GM18508 (cell line): Measurements from ENCODE around the gene TRPC4.

ENCODE experiments used
- ATAC-seq: cut with Tn5 transposase; IDR thresholded peaks from one replicate; pipeline ENCODE4 v1.9.1; 2021; ENCODE audit warnings: moderate number of reproducible peaks; ENCODE audit not compliant: insufficient read depth, unreplicated experiment

The TRPC4 gene

DNA sequence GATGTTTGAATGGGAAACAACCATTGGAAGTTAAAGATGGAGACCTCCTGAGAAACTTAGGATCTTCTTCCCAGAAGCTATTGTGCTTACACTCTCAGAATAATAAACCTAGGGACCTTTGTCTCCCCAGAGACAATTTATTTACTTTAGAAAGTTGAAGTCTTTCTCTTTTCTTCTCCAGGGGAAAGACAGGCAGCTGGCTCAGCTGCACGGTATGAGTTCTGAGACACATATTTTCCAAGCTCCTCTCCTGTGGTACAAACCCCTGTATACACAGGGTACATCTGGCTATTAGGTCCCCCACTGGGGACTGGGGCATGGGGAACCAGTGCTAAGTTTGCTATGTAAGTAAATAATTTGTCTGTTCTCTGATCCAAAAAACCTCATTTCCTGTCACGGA, 203.5 kb downstream of the TRPC4 start:
- no peak for ATAC-seq

DNA sequence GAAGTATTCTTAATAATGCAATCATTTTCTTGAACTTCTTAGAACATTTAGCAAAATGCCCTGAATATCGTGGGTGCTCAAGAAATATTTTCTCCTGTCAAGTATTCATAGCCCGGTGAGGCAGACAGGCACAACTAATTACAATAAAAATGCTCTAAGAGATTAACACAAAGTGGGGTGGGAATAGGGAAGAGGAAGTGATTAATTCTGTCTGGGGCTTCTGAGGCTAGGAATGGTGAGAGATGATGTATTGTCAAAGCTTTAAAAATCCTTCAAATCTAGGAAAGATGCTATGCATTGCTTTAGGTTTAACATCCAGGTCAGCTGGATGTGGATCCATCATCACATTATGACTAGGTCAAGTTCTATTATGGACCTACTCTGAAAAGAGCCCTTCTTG, 204.2 kb downstream of the TRPC4 start:
- ATAC-seq = no peak

DNA sequence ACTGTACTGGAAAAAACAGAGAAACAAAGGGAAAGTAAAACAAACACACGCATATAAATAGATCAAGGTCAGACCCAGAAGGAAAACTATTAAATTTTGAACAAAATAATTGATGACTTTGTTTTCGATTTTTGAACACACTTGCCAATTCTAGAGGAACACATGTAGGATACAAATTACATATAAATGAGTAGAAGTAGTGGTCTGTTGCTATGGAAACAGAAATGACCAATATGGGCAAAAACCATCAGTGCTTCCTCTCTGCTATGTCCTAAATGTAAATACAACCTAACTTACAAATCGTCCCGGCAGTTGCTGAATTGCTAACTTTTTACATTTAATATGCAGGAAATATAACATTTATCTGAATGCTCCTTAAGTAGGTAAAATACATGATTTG, 205.8 kb downstream of the TRPC4 start:
- no peak for ATAC-seq

DNA sequence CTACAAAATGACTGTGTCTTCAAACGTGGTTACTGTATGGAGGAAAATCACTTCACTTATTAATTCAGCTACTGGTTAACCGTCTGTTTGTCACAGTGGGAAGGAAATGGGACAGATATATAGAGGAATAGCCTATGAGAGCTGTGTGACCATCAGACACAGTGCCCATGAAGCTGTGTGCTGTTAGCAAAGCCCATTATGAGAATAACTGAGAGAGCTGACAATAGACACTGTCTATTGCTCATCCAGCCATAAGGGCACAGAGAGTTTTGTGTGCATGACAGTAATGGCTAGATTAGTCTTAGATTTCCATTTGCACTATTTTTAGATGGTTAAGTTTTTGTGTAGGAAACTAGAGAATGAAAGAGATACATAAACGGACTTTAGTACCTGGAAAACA, 206.9 kb downstream of the TRPC4 start:
- no peak for ATAC-seq

DNA sequence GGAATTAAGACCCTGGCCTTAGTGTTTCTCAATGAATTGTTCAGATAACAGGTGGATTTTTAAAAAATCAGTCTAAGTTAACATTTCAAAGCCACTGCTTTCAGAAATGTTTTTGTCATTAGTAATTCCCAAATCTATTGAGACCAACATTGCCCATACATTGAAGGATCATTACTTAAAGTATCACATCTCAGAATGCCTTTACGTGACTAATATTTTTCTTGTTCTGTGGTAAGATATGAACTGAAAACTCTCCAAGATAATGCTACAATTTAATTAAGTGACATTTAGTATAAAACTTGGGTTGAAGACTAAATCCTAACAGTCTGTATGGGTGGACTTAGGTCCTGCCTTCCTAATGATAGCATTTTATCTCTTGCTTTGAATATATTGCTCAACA, 211.6 kb downstream of the TRPC4 start:
- ATAC-seq = no peak

DNA sequence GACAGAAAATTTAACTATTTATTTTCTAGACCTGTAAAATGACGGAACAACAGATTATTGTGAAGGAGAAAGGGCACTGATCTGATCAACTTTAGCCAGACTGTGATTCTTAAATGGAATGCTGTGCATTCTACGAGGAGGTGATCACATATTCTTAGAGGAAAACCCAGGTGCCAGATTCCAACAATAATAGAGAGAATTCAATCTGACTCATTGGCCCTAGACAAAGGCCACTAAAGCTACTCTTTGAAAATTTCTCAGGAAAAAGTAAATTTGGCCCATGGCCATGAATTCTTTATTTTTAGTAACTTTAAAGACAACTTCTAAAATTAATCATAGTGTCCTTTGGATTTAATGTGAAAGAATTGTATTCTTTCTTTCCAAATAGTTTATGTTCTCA, 212.4 kb downstream of the TRPC4 start:
- no peak for ATAC-seq

DNA sequence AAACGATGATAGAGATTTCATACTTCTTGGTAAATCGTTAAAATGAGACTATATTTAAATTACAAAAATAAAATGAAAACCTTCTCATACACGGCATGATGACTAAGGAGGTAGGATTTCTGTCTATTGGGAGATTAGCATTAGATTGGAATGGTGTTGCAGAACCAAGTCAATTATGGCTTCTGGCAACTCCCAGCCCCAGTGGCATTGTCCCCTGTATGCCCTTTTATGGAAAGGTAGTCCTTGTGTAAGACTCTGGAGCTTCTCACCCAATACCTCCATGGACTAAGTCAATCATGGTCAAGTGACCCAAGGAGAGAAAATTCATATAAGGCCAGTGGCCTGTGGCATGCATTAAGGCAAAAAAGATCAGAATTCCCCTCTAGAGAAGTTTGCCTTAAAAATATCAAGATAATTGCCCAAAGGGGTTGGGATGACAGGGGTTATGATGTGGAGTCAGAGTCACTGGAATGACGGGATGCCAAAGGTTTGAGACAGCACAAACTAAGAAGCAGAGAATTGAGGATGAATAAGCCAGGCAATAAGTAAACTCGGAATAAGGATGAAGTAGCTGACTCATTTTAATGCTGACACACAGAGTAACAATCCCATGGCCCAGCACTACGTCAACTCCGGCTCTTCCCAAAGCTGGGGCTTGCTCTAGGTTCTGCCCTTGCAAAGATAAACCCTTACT, 213.2 kb downstream of the TRPC4 start:
- no peak for ATAC-seq

DNA sequence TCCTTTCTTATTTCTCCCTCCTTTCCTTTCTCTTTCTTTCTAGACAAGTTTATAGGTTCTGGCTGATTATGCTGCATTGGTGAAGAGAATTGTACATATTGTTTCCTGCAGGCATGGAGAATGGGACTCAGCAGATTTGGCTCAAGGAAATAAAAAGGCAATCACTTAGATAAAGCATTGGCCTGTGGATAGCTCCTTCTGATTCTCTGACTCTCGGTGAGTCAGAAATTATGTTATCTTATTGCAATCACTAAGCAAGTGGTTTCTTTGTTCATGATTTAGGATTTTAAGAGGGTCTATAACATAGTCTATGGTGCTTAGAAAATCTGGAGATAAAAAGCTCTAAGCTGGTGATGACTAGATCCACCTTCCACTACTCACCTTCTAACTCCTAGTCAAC, 217.0 kb downstream of the TRPC4 start:
- ATAC-seq = no peak

DNA sequence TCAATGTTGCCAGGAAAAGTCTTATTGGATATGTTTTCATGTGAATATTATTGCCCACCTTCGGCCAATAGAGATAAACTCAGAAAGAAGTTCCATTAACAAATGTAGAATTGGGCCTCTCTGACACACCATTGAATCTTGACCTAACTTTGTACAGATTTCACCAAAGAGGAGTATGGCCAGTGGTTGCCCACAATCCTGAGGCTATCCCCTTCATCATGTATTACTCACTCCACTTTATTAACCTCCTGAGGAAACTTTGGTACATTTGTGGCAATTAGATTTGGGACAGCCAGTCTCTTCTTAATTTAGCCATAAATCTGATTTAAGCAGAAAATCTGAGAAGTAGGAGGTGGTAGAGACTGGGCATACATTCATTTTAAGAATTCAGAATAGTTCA, 217.7 kb downstream of the TRPC4 start:
- no peak for ATAC-seq

DNA sequence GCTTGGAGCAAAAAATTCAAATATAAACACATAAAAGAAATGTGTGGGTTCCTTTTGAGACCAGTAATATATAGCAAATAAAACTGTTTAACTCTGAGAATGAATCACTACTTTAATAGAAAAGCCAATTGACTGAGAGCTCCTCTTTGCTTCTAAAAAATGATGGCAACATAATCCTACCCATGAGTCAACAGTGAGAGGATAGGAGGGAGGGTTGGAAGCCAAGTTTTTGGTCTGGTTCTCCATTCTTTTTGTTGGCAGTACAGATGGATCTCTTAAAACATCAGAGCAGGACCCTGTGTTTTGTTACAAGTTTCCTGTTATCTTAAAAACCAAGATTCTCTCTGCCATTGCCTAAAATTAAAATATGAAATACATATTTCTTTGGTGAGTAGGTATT, 221.0 kb downstream of the TRPC4 start:
- no peak for ATAC-seq

DNA sequence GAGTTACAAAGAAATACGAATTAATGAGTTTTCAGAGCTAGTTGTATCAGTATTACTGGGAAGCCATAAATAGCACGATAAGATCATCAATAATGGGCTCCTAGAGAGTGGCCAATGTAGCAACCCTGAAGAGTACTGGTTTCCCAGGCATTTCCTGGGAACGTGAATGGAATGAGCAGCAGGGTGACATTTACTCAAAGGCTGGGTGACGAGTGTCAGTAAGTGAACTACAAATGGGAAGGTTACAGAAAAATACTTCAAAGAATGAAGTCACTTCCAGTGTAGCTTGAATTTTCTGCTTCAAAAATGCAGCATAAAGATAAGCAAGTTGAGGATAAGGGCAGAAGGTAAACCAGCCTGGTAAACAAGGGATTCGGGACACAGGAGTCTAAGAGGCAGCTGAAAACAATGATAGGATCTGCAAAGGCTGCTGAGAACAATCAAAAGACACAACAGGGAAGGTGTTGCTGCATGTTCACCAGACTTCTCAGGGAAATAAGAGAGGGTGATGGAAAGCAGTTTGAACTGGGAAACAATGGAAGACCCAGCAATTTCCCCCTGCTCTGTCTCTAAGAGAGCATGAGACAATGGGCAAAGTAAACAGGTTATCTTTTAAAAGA, 222.4 kb downstream of the TRPC4 start:
- ATAC-seq = no peak

DNA sequence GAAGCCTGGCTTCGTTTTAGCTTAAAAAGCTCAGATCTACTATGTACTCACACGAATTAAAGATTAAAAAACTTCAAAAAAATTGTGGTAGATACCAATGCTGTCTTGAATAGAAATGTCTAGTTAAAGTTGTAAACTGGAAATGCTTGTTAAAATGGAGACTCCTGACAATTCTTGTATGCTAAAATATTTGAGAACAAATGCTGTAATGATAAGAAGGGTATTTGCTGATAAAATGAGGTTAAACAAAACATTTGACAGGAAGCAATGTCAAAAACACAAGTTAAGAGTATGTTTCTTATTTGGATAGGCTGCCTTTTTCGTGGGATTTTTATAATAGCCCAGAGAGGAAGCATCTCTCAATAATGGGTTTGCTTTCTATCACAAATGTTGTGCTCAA, 223.0 kb downstream of the TRPC4 start:
- ATAC-seq = no peak

DNA sequence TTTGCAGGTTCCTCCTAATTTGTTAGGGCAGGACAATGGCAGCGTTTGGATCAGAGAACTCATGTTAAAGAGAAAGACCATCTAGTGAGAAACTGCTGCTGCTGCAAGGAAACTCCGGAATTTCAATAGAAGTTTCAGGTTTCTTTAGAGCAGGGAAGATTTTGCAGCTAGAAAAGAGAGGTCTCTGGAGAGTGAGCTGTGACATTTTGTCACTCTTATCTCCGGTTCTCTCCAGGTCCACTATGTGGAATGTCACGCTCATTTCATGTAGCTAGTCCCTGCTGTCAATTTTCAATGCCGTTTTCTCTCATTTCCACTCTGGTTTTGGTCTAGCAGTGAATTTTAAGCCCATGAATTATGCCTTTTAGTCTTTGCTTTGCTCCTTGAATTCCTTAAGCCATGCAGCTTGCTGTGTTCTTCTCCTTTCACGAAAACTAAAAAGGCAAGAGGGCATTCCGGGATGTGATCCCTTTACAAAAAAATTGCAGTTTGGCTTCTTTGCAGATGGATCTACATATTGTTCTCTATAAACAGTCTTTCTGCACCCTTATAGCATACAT, 224.3 kb downstream of the TRPC4 start:
- no peak for ATAC-seq

DNA sequence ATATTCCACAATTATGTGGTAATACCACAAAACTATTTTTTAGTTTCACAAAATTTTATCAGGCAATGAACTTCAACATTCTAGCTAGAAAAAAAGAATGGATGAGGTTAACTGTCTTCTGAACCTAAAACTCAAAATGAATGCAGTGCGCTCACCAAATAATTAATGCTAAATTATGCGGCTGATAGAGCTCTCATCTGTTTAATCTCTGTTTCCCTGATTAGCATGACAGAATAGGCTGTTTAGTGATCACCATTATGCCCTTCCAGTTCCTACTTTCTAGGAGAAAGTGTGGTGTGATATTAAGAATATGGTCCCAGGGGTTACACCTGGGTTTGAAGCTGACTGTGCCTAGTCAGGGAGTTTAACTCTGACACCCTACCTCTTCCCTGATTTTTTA, 228.2 kb downstream of the TRPC4 start:
- no peak for ATAC-seq

DNA sequence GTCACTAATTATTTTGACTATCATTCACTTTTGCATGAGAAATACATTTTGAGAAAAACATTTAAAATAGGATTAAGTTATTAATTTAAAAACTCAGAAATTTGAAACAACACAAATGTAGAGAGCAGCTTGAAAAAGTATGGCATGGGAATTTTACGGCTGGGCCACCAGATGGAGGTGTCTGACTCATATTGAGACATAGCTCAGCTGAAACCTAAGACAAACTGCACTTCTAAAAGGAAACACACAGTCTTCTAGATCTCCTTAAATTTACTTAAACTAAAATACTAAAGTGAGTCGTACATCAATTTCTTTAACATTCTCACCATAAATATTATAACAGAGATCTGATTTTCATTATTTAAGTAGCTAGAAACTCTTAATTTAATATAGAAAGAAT, 229.1 kb downstream of the TRPC4 start:
- ATAC-seq = no peak

DNA sequence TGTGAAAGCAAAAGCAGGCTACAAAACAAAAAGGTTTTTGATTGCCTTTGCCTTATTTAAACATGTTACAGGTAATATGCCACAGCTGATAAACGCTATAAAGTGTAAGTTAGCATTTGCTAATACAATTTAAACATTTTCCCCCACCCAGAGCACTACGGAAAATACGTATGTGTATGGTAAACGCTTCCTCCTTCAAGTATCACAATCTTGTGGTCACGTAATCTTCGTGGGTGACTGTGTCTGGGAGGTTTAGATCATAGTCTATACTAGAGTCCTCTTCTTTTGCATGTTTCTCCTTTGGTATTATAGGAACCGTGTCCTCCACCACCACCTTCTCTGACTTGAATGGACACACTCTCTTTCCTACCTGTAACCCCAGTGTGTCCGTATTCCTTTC, 232.9 kb downstream of the TRPC4 start:
- no peak for ATAC-seq

DNA sequence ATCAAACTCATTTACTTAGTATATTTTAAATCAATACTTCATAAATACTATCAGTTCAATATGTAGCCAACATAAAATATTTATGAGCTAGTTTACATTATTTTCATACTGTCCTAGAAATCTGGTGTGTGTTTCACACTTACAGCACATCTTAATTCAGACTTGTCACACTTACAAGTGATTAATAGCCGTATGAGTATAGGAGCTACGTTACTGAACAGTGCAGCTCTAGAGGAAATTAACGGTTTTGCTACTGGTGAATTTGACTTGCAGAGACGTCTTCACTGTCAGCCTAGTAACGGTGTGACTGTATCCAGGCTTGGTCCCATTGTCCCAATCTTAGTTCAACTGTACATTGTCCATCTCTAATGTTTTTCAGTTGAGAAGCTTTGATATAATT, 237.3 kb downstream of the TRPC4 start:
- no peak for ATAC-seq

DNA sequence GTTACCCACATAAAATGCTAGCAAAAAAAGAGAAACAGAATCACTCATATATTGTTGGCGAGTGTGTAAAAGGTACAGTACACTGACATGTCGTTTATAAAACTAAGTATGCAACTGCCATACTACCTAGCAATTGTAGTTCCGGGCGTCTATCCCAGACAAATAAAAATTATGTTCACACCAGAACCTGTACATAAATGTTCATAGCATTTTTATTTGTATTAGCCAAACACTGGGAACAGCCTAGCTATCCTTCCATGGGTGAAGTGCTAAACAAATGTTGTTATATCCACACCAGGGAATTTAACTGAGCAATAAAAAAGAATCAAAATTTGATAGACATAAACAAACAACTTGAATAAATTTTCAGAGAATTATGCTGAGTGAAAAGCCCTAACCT, 242.1 kb downstream of the TRPC4 start:
- ATAC-seq = no peak

DNA sequence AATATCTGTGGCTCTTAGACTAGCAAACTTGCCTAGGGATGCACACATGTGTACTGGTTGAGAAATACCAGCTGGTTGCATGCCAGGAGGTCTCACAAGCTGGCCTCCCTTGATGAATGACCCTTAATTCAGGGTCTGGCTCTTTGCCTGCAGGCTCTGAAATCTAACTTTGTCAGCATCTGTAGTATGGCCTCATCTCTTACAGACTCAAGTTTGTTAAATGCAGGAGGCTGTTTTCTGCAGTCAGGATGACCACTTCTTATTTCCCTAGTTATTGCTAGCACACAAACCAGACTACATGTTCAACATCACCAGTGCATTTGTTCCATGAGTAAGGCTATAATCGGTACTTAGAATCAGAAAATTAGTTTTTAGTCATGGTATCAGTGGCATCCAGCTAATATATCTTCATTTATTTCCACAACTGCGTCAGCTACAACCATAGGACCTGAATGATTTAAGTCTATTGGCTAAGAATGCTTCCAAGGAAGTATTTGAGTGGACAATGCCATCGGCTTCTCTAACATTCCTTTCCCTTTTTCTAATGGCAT, 247.7 kb downstream of the TRPC4 start:
- ATAC-seq = no peak

DNA sequence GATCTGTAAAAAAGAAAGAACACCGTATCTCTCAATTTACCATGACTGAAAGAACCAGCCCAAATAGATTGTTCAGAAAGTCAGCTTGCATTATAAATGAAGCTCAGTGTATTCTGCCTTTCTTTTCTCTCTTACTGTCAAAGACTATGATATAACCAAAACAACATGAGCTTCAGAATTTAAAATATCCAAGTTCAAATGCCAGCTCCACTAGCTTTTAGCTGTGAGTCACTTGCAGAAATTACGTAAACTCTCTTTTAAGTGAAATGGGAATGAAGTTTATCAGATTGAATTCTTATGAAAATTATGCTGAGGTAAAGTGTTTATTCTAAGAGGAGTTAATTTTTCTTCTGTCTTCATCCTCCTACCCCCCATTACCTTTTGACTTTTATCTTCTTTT, 251.0 kb downstream of the TRPC4 start:
- no peak for ATAC-seq

DNA sequence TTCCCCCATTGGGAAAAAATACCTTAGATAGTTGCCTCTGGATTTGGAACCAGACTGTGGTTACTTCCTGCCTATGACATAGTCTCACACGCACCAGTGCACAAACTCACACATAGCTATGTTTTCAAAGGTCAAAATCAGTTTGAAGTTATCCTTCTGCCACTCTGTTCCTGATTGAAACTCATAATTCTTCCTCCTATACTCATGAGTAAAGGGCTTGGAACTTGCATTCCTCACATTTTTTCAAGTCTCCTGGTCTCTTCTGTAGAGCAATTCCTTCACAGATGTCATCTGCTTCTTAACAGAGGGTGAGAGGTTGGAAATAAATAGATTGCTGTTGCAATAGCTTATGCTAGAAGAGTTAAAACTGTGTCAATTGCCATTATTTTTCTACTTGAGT, 252.4 kb downstream of the TRPC4 start:
- ATAC-seq = no peak

DNA sequence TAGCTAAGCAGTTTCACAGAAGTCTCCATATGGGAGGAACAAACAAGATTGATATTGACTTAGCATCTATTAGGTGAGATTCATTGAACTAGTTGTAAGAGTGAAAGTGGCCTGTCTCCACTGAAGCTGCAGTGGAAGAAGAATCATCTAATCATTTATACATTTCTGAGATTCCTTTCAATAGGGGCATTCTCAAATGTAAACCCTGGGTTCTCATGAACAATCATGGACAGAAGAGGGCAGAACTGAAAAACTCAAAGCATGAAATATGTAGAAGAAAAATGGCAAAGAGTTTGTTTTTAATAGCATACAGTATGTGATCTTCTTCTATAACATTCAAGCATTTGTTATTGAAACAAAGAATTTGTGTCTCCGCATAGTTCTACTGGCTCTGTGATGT, 253.4 kb downstream of the TRPC4 start:
- ATAC-seq = no peak
